ENCODE results near the gene JPH2.

DNA sequence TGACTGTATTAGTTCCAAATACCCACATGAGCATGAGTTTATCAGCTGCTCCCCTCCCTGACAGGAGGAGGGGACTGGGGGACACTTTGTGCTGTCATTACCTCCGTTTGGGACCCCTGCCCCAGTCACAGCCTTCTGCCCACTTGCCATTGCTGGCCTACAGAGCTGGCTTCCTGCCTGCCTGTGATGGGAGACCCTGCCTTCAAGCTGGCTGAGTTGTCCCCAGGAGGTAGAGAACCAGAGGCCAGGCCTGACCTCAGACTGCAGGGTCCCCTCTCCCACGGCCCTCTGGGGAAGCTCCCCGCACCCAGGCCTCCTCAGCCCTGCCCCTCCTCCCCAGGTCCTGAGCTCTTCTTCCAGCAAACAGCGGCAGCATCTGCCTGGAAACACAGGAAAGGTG is 105.5 kb downstream of the JPH2 start:
- TF ChIP-seq, protein P1, sequence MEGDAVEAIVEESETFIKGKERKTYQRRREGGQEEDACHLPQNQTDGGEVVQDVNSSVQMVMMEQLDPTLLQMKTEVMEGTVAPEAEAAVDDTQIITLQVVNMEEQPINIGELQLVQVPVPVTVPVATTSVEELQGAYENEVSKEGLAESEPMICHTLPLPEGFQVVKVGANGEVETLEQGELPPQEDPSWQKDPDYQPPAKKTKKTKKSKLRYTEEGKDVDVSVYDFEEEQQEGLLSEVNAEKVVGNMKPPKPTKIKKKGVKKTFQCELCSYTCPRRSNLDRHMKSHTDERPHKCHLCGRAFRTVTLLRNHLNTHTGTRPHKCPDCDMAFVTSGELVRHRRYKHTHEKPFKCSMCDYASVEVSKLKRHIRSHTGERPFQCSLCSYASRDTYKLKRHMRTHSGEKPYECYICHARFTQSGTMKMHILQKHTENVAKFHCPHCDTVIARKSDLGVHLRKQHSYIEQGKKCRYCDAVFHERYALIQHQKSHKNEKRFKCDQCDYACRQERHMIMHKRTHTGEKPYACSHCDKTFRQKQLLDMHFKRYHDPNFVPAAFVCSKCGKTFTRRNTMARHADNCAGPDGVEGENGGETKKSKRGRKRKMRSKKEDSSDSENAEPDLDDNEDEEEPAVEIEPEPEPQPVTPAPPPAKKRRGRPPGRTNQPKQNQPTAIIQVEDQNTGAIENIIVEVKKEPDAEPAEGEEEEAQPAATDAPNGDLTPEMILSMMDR (IDR thresholded peaks at IDR 0.05) = no peak
- TF ChIP-seq POLR2A (IDR thresholded peaks at IDR 0.05) = no peak
